Adipocyte (in vitro differentiated cells): ENCODE measurements around the gene TRAPPC6A.

ENCODE experiments used
- DNase-seq: peaks from one replicate; pipeline ENCODE4 v3.0.0-alpha.2; 2015; ENCODE audit warnings: low read depth
- H3K27me3 ChIP-seq: replicated peaks from 2 replicates; pipeline ENCODE4 v1.7.0; 2013; ENCODE audit warnings: mild to moderate bottlenecking, low read length, moderate library complexity; ENCODE audit not compliant: control insufficient read depth, insufficient read depth
- H3K36me3 ChIP-seq: 2 replicates; pipeline ENCODE4 v1.7.0; 2013; ENCODE audit warnings: low read length, mild to moderate bottlenecking, moderate library complexity; ENCODE audit not compliant: control insufficient read depth, insufficient read depth, severe bottlenecking
- H3K4me1 ChIP-seq: 2 replicates; pipeline ENCODE4 v1.7.0; 2013; ENCODE audit warnings: mild to moderate bottlenecking, low read length, moderate library complexity; ENCODE audit not compliant: control insufficient read depth, insufficient read depth
- H3K4me3 ChIP-seq: 2 replicates; pipeline ENCODE4 v1.7.0; 2013; ENCODE audit warnings: mild to moderate bottlenecking, low read length, moderate library complexity
- H3K9ac ChIP-seq: 2 replicates; pipeline ENCODE4 v1.7.0; 2013; ENCODE audit warnings: mild to moderate bottlenecking, low read length, moderate library complexity
- H3K9me3 ChIP-seq: 2 replicates; pipeline ENCODE4 v1.7.0; 2013; ENCODE audit warnings: mild to moderate bottlenecking, low read length, moderate library complexity; ENCODE audit not compliant: control insufficient read depth

Gene TRAPPC6A

DNA sequence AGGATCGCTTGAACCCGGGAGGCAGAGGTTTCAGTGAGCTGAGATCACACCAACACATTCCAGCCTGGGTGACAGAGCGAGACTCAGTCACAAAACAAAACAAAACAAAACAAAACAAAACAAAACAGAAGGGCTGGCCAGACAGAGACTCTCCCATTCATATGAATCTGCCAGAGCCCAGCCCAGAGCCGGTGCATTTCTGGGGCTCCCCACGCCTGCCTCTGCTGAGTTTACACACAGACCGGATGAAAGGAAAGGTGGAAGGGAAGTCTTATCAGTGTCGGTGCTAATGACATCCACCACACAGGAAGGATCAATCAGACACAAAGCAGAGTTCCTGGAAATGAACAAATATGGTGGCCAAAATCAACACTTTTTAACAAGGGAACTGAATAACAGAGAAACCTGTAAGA lies 6.8 kb downstream of the TRAPPC6A start:
- H3K4me1 ChIP-seq: peaks cover 5% of the 10 kb centered on the region
- H3K27me3 ChIP-seq: no peaks in the 10 kb centered on the region
- no peak overlapping the region for H3K9ac ChIP-seq
- H3K36me3 ChIP-seq: no peaks in the 10 kb centered on the region
- H3K9me3 ChIP-seq: no peaks in the 10 kb centered on the region
- DNase-seq: no peak
- no peak overlapping the region for H3K4me3 ChIP-seq

DNA sequence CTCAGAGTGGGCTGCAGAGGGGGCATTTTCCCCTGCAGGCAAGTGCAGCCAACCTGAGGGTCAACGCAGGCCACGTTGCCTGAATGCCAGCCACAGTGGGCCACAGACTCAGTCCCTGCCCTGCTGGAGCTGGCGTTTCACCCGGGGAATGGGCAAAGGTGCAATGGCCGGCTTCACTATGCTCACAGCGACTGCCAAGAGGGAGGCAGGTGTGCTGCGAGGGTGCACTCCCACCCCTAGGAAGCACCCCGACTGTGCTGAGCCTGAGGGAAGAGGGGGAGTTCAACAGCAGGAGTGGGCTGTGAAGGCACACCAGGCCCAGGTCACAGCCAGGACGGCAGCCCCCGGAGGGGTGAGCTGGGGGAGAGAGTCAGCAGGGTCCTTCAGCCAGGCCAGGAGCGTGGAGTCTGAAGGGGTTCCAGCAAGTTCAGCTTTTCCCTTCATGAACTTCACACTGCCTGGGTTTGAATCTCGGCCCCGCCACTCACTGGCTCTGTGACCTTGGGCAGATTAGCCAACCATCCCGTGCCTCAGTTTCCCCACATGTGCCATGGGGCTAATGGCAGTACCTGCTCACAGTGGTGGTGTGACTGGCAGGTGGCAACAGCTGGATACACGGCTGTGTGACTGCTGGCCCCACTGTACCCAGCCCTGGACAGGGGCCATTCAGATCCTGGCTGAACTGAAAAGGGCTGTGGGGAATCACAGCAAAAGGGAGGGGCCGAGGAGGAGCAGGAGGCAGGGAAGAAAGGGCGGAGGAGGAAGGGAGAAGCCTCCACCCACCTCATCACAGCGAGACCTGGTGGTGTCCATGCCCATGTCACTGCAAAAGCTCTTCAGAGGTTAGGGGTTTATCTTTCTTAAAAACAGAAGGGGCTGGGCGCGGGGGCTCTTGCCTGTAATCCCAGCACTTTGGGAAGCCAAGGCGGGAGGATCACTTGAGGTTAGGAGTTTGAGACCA lies 7.6 kb downstream of the TRAPPC6A start:
- Histone ChIP-seq H3K9ac (no peak overlapping the region), H3K27me3 (no peaks in the 10 kb centered on the region), H3K4me3 (no peak overlapping the region), H3K4me1 (peaks cover 1% of the 10 kb centered on the region), H3K9me3 (no peaks in the 10 kb centered on the region), H3K36me3 (no peaks in the 10 kb centered on the region)
- DNase-seq: no peak

DNA sequence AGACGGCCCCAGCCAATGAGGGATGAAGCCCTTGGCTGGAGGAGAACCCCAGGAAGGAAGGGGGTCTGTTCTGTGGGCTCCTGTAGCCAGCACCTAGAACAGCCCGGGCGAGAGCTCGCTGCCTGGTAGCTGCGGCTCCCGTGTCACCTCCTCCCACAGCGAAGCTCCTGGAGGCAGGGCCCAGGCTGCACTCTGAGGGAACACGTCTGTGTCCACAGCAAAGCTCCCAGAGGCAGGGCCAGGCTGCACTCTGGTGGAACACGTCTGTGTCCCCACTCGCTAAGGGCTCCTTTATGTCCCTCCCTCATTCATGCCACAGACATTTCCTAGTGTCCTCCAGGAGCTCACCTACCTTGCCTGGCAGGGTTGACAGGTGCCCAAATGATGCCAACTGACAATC lies 8.4 kb downstream of the TRAPPC6A start:
- Histone ChIP-seq H3K9me3 (no peaks in the 10 kb centered on the region), H3K4me3 (no peak overlapping the region), H3K36me3 (no peaks in the 10 kb centered on the region), H3K4me1 (peaks cover 4% of the 10 kb centered on the region), H3K9ac (no peak overlapping the region), H3K27me3 (no peaks in the 10 kb centered on the region)
- no peak for DNase-seq

DNA sequence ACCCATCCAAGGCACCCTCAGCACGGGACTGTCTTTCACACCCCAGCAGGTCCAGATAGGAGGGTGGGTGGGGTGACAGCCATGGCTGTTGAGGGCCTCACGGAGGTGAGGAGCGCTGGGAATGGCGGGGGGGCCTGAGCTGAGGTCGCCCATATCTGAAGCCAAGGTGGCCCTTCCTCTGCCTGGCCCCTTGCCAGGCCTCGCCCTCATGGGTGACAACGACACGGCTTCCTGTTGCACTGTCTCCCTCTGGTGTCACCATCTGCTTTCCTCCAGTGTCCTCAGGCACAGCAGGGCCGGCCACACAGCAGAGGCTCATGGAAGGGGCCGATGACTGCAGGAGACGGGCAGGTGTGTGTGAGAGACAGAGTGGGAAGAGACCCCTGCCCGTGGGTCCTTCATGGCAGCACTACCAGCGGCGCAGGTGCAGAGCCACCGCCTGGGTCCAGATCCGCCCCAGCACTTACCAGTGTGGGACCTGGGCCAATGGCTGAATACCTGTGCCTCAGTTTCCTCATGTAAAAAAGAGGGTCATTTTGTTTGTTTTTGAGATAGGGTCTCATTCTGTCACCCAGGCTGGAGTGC lies 9.2 kb downstream of the TRAPPC6A start:
- DNase-seq: no peak
- Histone ChIP-seq H3K4me1 (peaks cover 10% of the 10 kb centered on the region), H3K36me3 (no peaks in the 10 kb centered on the region), H3K9me3 (no peaks in the 10 kb centered on the region), H3K9ac (no peak overlapping the region), H3K4me3 (no peak overlapping the region), H3K27me3 (no peaks in the 10 kb centered on the region)

DNA sequence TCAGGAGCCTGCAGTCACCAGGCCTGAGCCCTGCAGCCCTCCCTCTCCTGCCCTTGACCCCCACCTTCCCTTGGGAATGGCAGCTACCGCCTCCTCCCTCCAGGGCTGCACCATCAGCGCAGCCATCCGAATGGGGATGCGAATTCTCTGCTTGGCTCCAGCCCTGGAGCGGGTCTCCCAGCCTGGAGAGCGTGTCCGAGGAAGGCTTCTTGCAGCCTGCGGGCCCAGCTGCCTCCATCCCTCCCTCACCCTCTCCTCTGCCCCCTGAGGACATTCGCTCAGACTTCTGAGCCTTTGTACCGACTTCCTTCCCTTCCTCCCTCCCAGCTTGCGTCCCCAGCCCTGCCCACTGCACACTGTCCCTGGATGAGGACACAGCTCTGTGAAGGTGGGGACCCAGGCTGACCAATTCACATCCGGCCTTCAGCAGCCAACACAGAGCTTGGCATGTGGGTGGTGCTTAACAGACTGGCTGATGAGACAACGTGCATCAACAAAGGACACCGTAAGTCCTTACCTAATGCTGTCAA lies 11.2 kb downstream of the TRAPPC6A start:
- no peak overlapping the region for H3K9ac ChIP-seq
- H3K27me3 ChIP-seq: peaks cover 5% of the 10 kb centered on the region
- H3K9me3 ChIP-seq: no peaks in the 10 kb centered on the region
- peaks cover 10% of the 10 kb centered on the region for H3K4me1 ChIP-seq
- no peak overlapping the region for H3K4me3 ChIP-seq
- no peak for DNase-seq
- no peaks in the 10 kb centered on the region for H3K36me3 ChIP-seq

DNA sequence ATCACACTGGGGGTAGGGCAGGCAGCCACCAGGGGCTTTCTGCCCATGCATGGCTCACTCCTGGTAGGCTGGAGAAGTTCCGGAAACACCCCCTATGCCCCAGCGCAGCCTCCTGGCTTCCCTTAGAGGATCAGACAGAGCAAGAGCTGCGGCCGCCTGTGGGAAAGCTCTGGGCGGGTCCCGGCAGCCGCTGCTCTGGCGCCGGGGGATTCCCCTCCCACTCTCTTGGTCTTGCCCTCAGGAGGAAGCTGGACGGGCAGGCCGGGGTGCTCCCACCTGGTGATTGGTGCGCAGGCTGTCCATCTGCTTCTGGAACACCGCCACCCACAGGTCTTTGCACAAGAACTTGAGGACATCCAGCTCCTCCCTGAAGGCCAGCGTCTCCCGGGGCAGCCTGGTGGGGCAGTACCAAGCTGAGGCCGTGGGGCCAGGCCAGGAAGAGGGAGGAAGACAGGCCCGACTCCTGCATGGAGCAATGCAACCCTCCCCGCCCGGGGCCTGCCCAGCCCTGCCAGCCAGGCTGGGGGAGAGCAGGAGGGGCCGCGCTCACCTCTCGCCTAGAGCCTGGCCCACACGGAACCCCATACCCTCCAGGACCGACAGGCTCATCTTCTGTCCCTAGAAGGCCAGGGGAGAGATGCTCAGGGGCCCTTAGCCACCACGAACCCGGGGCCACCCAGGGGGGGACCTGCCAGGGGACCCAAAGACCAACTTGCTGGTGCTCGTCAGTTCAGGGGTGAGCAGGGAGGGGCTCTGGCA lies 13.3 kb downstream of the TRAPPC6A start:
- no peak overlapping the region for H3K4me3 ChIP-seq
- H3K4me1 ChIP-seq: peaks cover 10% of the 10 kb centered on the region
- DNase-seq: peak; percentile 54
- H3K36me3 ChIP-seq: no peaks in the 10 kb centered on the region
- peak overlapping the region; percentile 25 for H3K9ac ChIP-seq
- peaks cover 24% of the 10 kb centered on the region for H3K27me3 ChIP-seq
- H3K9me3 ChIP-seq: no peaks in the 10 kb centered on the region

DNA sequence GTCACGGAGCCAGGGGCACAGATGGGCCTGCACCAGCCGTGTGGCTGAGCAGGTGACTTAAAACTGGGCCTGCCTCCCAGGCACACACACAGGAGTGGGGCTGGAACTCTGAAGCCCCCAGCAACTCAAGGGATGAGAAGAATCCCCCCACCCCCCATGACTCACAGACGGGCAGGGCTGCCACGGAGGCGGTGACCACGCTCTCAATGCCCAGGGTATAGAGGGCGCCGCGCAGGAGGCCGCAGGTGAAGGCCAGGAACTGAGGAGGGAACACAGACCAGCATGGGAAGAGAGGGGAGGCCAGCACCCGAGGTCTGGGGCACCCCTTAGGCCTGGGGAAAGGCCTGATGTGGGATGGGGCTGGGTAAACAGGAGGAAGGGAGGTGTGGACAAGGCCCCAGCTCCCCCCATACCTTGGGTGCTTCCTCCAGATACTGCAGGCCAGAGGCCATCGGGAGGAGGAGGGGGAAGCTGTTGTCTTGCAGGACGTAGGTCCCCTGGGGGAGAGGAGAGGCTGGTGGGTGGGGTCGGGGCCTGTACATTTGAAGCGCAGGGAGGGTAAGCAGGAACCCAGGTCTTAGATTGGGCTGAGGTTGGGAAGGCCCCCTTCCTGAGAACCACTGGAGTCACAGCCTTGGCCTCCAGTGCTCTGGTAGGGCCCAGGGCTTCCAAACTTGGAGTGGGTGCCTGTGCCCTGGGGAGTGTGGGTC lies 14.1 kb downstream of the TRAPPC6A start:
- DNase-seq: no peak
- Histone ChIP-seq H3K4me3 (no peak overlapping the region), H3K27me3 (peaks cover 25% of the 10 kb centered on the region), H3K9ac (peak overlapping the region; percentile 25), H3K4me1 (peaks cover 10% of the 10 kb centered on the region), H3K36me3 (no peaks in the 10 kb centered on the region), H3K9me3 (no peaks in the 10 kb centered on the region)

DNA sequence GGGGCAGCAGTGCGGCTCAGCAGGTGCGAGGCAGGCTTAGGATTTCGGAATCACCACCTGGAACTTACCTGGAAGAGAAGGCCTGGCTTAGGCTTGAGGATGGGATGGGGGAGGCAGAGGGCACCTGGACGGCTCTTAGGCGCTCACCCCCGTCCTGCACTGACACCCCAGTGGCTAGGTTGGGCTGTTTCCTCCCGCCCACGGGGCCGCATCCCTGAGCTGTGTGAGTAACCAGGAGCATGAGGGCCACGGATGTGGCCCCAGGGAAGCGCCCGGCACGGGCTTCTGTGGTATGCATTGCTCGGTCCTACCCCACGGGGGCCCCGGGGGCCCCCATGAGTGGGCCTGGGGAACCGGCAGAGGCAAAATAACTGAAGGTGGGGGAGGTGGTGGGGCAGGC lies 14.9 kb downstream of the TRAPPC6A start:
- DNase-seq: no peak
- Histone ChIP-seq H3K4me1 (peaks cover 10% of the 10 kb centered on the region), H3K9me3 (no peaks in the 10 kb centered on the region), H3K36me3 (no peaks in the 10 kb centered on the region), H3K4me3 (no peak overlapping the region), H3K27me3 (peaks cover 26% of the 10 kb centered on the region), H3K9ac (no peak overlapping the region)

DNA sequence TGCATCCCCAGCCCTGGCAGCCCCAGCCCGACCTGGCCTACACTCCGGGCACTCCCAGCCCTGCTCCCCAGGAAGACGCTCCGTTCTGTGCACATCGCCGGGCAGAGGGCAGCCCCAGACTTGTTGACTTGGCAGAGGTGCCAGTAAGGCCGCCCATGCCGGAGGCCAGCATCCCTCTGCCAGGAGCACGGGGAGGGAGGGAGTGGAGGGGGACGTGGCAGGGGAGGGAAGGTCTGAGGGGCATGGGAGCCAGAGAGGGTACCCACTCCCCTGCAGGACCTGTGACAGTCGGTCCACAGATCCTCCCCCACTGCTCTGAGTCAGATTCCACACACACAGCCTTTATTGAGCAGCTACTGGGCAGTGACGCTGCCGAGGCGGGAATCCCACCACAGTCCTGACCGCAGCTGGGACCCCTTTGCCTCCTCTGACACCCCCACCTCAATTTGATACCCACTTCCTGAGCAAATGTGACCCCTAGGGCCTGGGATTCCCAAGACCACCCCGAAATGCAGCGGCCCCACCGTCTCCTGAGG lies 15.4 kb downstream of the TRAPPC6A start:
- DNase-seq: no peak
- Histone ChIP-seq H3K4me1 (peaks cover 10% of the 10 kb centered on the region), H3K36me3 (no peaks in the 10 kb centered on the region), H3K4me3 (no peak overlapping the region), H3K27me3 (peaks cover 29% of the 10 kb centered on the region), H3K9me3 (no peaks in the 10 kb centered on the region), H3K9ac (no peak overlapping the region)

DNA sequence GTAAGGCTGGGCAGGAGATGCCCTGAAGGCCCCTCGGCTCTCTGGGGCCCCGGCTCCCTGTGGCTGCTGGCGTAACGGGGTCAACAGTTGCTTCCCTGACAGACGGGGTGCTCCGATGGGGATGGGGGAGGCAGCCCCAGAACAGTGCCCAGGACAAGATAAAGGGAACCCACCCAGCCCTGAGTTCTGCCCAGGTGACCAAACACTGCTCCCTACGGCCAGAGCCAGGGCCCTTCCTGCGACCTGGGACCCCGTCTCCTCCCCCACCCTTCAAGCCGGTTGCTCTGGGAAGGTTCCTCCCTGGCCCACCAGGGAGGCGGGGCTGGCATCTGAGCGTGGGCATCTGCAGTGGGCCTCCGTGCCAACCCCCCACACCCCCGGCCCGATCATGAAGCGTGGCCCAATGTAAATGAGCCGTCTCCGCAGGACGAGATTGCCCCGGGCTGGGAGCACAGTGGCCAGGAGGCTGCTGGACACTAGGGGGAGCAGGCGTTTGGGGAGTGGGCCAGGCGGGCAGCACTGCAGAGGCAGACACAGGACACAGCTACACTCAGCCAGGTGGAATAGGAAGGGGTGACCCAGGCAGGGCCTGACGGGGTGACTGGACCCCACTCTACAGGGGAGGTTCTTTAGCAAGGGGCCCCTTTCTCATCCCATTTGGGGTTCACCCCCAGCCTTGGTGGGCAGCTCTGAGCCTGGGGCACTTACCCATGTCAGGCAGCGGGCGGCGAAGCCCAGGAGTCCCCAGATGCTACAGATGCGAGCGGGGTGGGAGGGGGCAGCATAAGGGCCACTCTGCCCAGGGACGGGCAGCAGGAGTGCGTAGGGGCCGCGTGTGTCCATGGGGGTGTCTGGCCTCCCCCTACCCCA lies 16.1 kb downstream of the TRAPPC6A start:
- H3K36me3 ChIP-seq: no peaks in the 10 kb centered on the region
- H3K4me3 ChIP-seq: no peak overlapping the region
- H3K27me3 ChIP-seq: peaks cover 29% of the 10 kb centered on the region
- no peaks in the 10 kb centered on the region for H3K9me3 ChIP-seq
- peaks cover 10% of the 10 kb centered on the region for H3K4me1 ChIP-seq
- DNase-seq: peak; percentile 56
- no peak overlapping the region for H3K9ac ChIP-seq
